Measurements from ENCODE around the gene FUCA1. TPM values are rescaled to one million over a fixed set of nuclear protein-coding genes. Genes with fewer than 3 reads are reported as not detected.
A peak's percentile ranks its signal among the peaks of the same experiment; 100 is the strongest.

Gene FUCA1
- total RNA-seq, 2 experiments from 2014 or later, result 4.9 to 5.2 TPM

GRCh38 chr1:23885222-23885621 lies 17.1 kb upstream of the FUCA1 start:
- Mint-ChIP-seq H3K27me3 (ENCODE audit: low read depth) (no peaks in the 10 kb centered on the region), H3K27ac (no peak overlapping the region), H3K4me1 (ENCODE audit: low read depth) (no peaks in the 10 kb centered on the region), H3K9me3 (no peaks in the 10 kb centered on the region), H3K36me3 (ENCODE audit: low read depth) (no peaks in the 10 kb centered on the region), H3K4me3 (no peak overlapping the region)
- intact Hi-C loops (cut with micrococcal nuclease), result no loop called here
- no peak for DNase-seq
- CTCF ChIA-PET, result no interaction called here

DNA sequence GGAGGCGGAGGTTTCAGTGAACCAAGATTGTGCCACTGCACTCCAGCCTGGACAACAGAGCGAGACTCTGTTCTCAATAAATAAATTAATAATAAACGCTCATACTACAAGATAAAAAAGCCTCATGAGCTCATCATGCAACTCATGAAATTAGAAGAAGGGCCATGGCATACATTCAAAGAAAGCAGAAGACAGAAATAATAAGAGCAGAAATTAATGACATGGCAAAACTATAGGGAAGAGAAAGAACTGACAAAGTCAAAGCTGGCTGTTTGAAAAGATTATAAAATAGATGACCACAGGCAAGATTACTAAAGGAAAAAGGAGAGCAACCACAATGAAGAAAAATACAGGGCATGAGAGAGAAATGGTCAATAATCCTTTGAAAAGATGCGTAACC lies 14.7 kb upstream of the FUCA1 start:
- CTCF ChIA-PET, result no interaction called here
- H3K4me3 Mint-ChIP-seq, result no peak overlapping the region
- H3K4me1 Mint-ChIP-seq (ENCODE audit: low read depth), result no peaks in the 10 kb centered on the region
- peaks cover 4% of the 10 kb centered on the region for H3K36me3 Mint-ChIP-seq (ENCODE audit: low read depth)
- H3K27ac Mint-ChIP-seq, result no peak overlapping the region
- intact Hi-C loops (cut with micrococcal nuclease), result no loop called here
- DNase-seq, result no peak
- peaks cover 19% of the 10 kb centered on the region for H3K9me3 Mint-ChIP-seq
- H3K27me3 Mint-ChIP-seq (ENCODE audit: low read depth), result no peaks in the 10 kb centered on the region

GRCh38 chr1:23879809-23880208 lies 11.7 kb upstream of the FUCA1 start:
- CTCF ChIA-PET, result no interaction called here
- Mint-ChIP-seq H3K4me1 (ENCODE audit: low read depth) (no peaks in the 10 kb centered on the region), H3K27me3 (ENCODE audit: low read depth) (no peaks in the 10 kb centered on the region), H3K36me3 (ENCODE audit: low read depth) (peaks cover 4% of the 10 kb centered on the region), H3K9me3 (peaks cover 27% of the 10 kb centered on the region), H3K4me3 (no peak overlapping the region), H3K27ac (no peak overlapping the region)
- DNase-seq, result no peak
- intact Hi-C loops (cut with micrococcal nuclease), result no loop called here

- CTCF ChIA-PET, result no interaction called here
Observed at GRCh38 chr1:23878668-23879067, 10.6 kb upstream of the FUCA1 start.

DNA sequence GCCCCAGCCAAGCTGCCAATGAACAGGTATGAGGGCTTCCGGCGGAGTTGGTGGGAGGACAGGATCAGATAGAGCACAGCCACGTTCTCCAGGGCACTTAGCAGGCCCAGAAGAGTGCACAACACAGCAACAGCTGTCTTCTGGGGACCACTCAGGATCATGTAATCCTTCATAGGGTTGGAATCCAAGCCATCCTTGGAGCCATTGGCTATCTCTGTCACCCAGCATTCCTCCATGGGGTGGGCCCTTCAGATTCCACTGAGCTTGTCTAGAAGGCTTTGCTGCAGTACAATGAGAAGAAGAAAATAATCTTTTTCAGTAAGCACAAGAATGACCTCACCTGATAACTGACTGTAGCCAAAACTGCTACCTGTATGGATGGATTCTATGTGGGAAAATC lies 7.3 kb upstream of the FUCA1 start:
- no peaks in the 10 kb centered on the region for H3K4me1 Mint-ChIP-seq (ENCODE audit: low read depth)
- peaks cover 27% of the 10 kb centered on the region for H3K9me3 Mint-ChIP-seq
- DNase-seq, result no peak
- H3K36me3 Mint-ChIP-seq (ENCODE audit: low read depth), result peaks cover 4% of the 10 kb centered on the region
- no peaks in the 10 kb centered on the region for H3K27me3 Mint-ChIP-seq (ENCODE audit: low read depth)
- CTCF ChIA-PET, result no interaction called here
- no peak overlapping the region for H3K27ac Mint-ChIP-seq
- H3K4me3 Mint-ChIP-seq, result no peak overlapping the region
- intact Hi-C loops (cut with micrococcal nuclease), result no loop called here

More at GRCh38 chr1:23878668-23879067, 10.6 kb upstream of the FUCA1 start:
- Mint-ChIP-seq H3K27me3 (ENCODE audit: low read depth) (no peaks in the 10 kb centered on the region), H3K4me1 (ENCODE audit: low read depth) (no peaks in the 10 kb centered on the region), H3K36me3 (ENCODE audit: low read depth) (peaks cover 4% of the 10 kb centered on the region), H3K4me3 (no peak overlapping the region), H3K27ac (no peak overlapping the region), H3K9me3 (peaks cover 27% of the 10 kb centered on the region)
- DNase-seq, result no peak
- intact Hi-C loops (cut with micrococcal nuclease), result no loop called here

DNA sequence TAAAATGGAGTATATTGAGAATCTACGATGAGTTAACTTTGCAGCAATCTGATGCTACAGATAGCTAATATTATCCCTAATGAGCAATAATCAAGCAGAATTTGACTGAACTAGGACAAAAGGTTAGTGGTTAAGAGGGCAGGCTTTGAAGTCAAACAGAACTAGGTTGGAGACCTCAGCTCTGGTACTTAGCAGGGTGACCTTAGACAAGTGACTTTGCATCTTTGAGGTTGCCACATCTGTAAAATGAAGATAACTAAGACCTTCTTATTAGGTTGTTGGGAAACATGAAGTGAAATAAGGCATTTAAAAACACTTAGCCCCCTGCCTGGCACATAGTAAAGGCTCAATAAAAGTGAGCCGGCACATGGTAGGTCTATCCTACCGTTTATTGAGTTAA lies 4.3 kb upstream of the FUCA1 start:
- Mint-ChIP-seq H3K4me1 (ENCODE audit: low read depth) (peaks cover 10% of the 10 kb centered on the region), H3K9me3 (peaks cover 4% of the 10 kb centered on the region), H3K4me3 (no peak overlapping the region), H3K27me3 (ENCODE audit: low read depth) (no peaks in the 10 kb centered on the region), H3K36me3 (ENCODE audit: low read depth) (no peaks in the 10 kb centered on the region), H3K27ac (no peak overlapping the region)
- DNase-seq, result no peak
- CTCF ChIA-PET, result no interaction called here
- intact Hi-C loops (cut with micrococcal nuclease), result no loop called here

GRCh38 chr1:23869051-23869450 lies 961 bp upstream of the FUCA1 start:
- H3K36me3 Mint-ChIP-seq (ENCODE audit: low read depth), result peaks cover 4% of the 10 kb centered on the region
- H3K27ac Mint-ChIP-seq, result no peak overlapping the region

GRCh38 chr1:23868557-23869016 lies 497 bp upstream of the FUCA1 start:
- CTCF ChIA-PET, result interaction anchor here (1.1 to 2.3 kb wide), 5 partner anchors 41 to 230 kb away, joined by 3 to 20 read pairs (median 3); partner anchors contain the start of gene HMGCL
- Mint-ChIP-seq H3K27ac (peak overlapping the region; percentile 26), H3K27me3 (ENCODE audit: low read depth) (no peaks in the 10 kb centered on the region), H3K4me1 (ENCODE audit: low read depth) (peaks cover 18% of the 10 kb centered on the region), H3K36me3 (ENCODE audit: low read depth) (peaks cover 4% of the 10 kb centered on the region), H3K9me3 (no peaks in the 10 kb centered on the region), H3K4me3 (peak overlapping the region; percentile 79)
- intact Hi-C loops (cut with micrococcal nuclease), result loop anchor here (1.0 to 5.0 kb wide), 7 partner anchors 43 to 501 kb away; partner anchors contain the start of genes GALE, HMGCL, RPL11 and ZNF436
- DNase-seq, result peak; percentile 14

More at GRCh38 chr1:23869051-23869450, 961 bp upstream of the FUCA1 start:
- Mint-ChIP-seq H3K4me3 (peak overlapping the region; percentile 79), H3K4me1 (ENCODE audit: low read depth) (peaks cover 18% of the 10 kb centered on the region), H3K9me3 (no peaks in the 10 kb centered on the region), H3K27me3 (ENCODE audit: low read depth) (no peaks in the 10 kb centered on the region)
- intact Hi-C loops (cut with micrococcal nuclease), result loop anchor here (2.0 to 5.0 kb wide), 3 partner anchors 48 to 502 kb away; partner anchors contain the start of genes GALE and ZNF436
- DNase-seq, result no peak
- CTCF ChIA-PET, result interaction anchor here (1.1 to 2.3 kb wide), 5 partner anchors 41 to 229 kb away, joined by 3 to 20 read pairs (median 3); partner anchors contain the start of gene HMGCL

DNA sequence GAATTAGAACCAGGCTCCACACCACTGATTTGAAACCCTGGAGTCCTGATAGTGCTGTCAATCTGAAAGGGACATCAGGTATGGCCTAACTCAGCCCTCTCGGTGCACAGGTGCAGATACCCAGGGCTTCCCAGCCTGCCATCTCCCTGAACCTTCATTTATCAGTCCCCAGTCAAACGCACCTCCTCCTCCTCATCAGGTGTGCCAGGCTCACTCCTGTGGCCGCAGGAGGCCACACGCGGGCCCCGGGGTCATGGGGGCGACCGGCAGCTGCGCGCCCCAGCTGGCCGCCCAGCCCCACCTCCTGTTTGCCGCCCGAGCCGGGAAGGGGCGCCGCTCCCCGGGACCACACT lies 572 bp downstream of the FUCA1 start:
- Mint-ChIP-seq H3K4me3 (peak overlapping the region; percentile 79), H3K27me3 (ENCODE audit: low read depth) (no peaks in the 10 kb centered on the region), H3K27ac (no peak overlapping the region), H3K9me3 (no peaks in the 10 kb centered on the region), H3K4me1 (ENCODE audit: low read depth) (peaks cover 18% of the 10 kb centered on the region), H3K36me3 (ENCODE audit: low read depth) (peaks cover 4% of the 10 kb centered on the region)
- CTCF ChIA-PET, result interaction anchor here (2.3 kb wide), 1 partner anchor 57 kb away, joined by 20 read pairs; no protein-coding TSS in a partner anchor
- DNase-seq, result no peak
- intact Hi-C loops (cut with micrococcal nuclease), result loop anchor here (5.0 kb wide), 1 partner anchor 500 kb away; the partner anchor contains the start of gene ZNF436

GRCh38 chr1:23865543-23865930 lies 2.6 kb downstream of the FUCA1 start:
- Mint-ChIP-seq H3K4me1 (ENCODE audit: low read depth) (peaks cover 18% of the 10 kb centered on the region), H3K36me3 (ENCODE audit: low read depth) (peaks cover 4% of the 10 kb centered on the region), H3K9me3 (no peaks in the 10 kb centered on the region), H3K4me3 (no peak overlapping the region), H3K27me3 (ENCODE audit: low read depth) (no peaks in the 10 kb centered on the region), H3K27ac (no peak overlapping the region)
- no peak for DNase-seq
- intact Hi-C loops (cut with micrococcal nuclease), result loop anchor here (5.0 kb wide), 1 partner anchor 498 kb away; the partner anchor contains the start of gene ZNF436
- CTCF ChIA-PET, result interaction anchor here (1.2 kb wide), 1 partner anchor 94 kb away, joined by 3 read pairs; no protein-coding TSS in a partner anchor

DNA sequence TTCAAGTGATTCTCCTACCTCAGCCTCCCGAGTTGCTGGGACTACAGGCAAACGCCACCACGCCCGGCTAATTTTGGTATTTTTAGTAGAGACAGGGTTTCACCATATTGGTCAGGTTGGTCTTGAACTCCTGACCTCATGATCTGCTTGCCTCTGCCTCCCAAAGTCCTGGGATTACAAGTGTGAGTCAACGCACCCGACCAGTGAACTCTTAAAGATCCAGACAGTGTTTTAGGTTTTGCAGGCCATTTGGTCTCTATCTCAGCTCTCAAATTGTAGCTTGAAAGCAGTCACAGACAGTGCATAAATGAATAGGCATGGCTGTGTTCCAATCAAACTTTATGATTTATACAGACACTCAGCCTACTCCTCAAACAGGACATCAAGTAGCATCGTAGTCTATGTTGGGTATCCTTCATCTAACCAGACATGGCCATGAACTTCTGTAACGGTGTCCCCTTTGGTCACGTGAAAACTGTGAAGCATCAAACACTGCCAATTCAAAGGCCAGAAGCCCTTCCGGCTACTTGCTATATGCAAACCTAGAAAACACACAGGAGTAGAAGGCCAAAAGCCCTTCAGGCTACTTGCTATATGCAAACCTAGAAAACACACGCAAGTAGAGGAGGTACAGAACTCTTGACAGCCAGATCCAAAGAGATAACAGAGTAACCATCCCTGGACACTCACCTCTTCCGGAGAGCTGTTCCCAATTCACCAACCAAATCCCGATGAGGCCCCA lies 3.1 kb downstream of the FUCA1 start:
- Mint-ChIP-seq H3K27ac (no peak overlapping the region), H3K27me3 (ENCODE audit: low read depth) (no peaks in the 10 kb centered on the region), H3K4me3 (no peak overlapping the region), H3K36me3 (ENCODE audit: low read depth) (peaks cover 4% of the 10 kb centered on the region), H3K4me1 (ENCODE audit: low read depth) (peaks cover 18% of the 10 kb centered on the region), H3K9me3 (no peaks in the 10 kb centered on the region)
- no peak for DNase-seq
- CTCF ChIA-PET, result interaction anchor here (0.7 to 1.2 kb wide), 3 partner anchors 54 to 93 kb away, joined by 3 to 4 read pairs (median 4); no protein-coding TSS in a partner anchor
- intact Hi-C loops (cut with micrococcal nuclease), result loop anchor here (5.0 kb wide), 1 partner anchor 498 kb away; the partner anchor contains the start of gene ZNF436

DNA sequence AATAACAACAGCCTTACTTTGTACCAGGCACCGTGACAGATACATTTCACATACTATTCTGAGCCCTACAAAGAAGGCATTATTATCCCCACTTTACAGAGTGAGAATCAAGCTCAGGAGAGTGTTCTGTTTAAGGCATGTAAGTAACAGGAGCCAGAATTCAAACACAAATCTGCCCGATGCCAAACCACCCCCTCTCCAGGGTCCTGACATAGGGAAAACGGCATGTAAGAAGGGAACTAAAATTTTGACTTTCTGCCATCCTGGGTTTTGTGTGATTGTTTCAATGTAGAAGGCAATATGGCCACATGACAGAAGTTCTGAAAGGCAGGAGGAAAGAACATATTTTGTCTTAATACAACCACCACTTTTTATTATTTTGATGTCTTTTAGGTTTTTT lies 5.5 kb downstream of the FUCA1 start:
- H3K27ac Mint-ChIP-seq, result no peak overlapping the region
- H3K9me3 Mint-ChIP-seq, result no peaks in the 10 kb centered on the region
- no peaks in the 10 kb centered on the region for H3K27me3 Mint-ChIP-seq (ENCODE audit: low read depth)
- no peak overlapping the region for H3K4me3 Mint-ChIP-seq
- DNase-seq, result no peak
- H3K36me3 Mint-ChIP-seq (ENCODE audit: low read depth), result peaks cover 11% of the 10 kb centered on the region
- peaks cover 9% of the 10 kb centered on the region for H3K4me1 Mint-ChIP-seq (ENCODE audit: low read depth)
- intact Hi-C loops (cut with micrococcal nuclease), result no loop called here
- CTCF ChIA-PET, result interaction anchor here (1.1 kb wide), 1 partner anchor 91 kb away, joined by 6 read pairs; no protein-coding TSS in a partner anchor

Measured in activated naive CD4-positive, alpha-beta T cell treated with anti-CD3 and anti-CD28 coated beads for 36 hours (primary cell).